Progenitor cell of endocrine pancreas (in vitro differentiated cells): Measurements from ENCODE around the gene IGFBP1. TPM values are rescaled to one million over a fixed set of nuclear protein-coding genes. Genes with fewer than 3 reads are reported as not detected.

Experiments used
- DNase-seq: peaks from one replicate; pipeline ENCODE4 v3.0.0; 2021; ENCODE audit warnings: low spot score; ENCODE audit not compliant: unreplicated experiment
- H3K27ac Mint-ChIP-seq: 2 replicates; pipeline ENCODE4 v1.8.0; 2021; ENCODE audit warnings: mild to moderate bottlenecking, moderate library complexity, mixed read lengths
- H3K27me3 Mint-ChIP-seq: 2 replicates; pipeline ENCODE4 v1.8.0; 2021; ENCODE audit warnings: mixed read lengths
- H3K36me3 Mint-ChIP-seq: 2 replicates; pipeline ENCODE4 v1.8.0; 2022; ENCODE audit warnings: mixed read lengths; ENCODE audit not compliant: insufficient read depth
- H3K4me1 Mint-ChIP-seq: 2 replicates; pipeline ENCODE4 v1.8.0; 2021; ENCODE audit warnings: low read depth, mixed read lengths
- H3K4me3 Mint-ChIP-seq: 2 replicates; pipeline ENCODE4 v1.8.0; 2021; ENCODE audit warnings: low read depth, mild to moderate bottlenecking, moderate library complexity, mixed read lengths
- H3K9me3 Mint-ChIP-seq: 2 replicates; pipeline ENCODE4 v1.8.0; 2021; ENCODE audit warnings: low read depth, mixed read lengths
- total RNA-seq: library from RNA; stranded (reverse); gene quantifications from 2 replicates; pipeline ENCODE4 v1.2.1, GENCODE V29; 2021
- TF ChIP-seq, protein P1 (sequence below): fragments of 200-600 bp; sonication (generic); IDR thresholded peaks from one replicate; pipeline ENCODE4 v1.5.0; 2021; ENCODE audit warnings: antibody characterized with exemption, mild to moderate bottlenecking; ENCODE audit not compliant: unreplicated experiment

IGFBP1 gene
- total RNA-seq, 1 donor from 2014 or later = 0.24 TPM

DNA sequence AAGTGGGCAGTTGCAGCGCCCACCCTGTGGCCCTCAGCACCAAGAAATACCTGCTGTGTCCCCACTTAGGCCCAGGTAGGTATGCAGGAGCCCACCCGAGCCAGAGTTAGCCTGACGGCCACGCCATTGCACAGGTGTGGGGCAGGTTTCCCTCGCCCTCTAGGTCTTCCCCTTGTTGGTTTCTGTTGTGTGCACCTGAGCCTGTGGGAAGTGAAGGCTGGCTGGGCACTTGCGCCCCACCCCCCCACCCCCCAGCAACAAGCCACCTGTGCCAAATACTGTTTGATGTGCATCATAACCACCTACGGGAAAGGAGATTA is 15.3 kb upstream of the IGFBP1 start, which contains the start of gene CCDC201:
TSS of gene CCDC201 (minus strand) at position 48 of the 320 bp plus-strand sequence. CDS start 75 bp downstream, outside the sequence.
- H3K4me3 Mint-ChIP-seq = no peak within 1 kb of the TSS
- no peak within 1 kb of the TSS for H3K27ac Mint-ChIP-seq
- TF ChIP-seq, protein P1, sequence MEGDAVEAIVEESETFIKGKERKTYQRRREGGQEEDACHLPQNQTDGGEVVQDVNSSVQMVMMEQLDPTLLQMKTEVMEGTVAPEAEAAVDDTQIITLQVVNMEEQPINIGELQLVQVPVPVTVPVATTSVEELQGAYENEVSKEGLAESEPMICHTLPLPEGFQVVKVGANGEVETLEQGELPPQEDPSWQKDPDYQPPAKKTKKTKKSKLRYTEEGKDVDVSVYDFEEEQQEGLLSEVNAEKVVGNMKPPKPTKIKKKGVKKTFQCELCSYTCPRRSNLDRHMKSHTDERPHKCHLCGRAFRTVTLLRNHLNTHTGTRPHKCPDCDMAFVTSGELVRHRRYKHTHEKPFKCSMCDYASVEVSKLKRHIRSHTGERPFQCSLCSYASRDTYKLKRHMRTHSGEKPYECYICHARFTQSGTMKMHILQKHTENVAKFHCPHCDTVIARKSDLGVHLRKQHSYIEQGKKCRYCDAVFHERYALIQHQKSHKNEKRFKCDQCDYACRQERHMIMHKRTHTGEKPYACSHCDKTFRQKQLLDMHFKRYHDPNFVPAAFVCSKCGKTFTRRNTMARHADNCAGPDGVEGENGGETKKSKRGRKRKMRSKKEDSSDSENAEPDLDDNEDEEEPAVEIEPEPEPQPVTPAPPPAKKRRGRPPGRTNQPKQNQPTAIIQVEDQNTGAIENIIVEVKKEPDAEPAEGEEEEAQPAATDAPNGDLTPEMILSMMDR = no peak
- no peak for DNase-seq
- H3K4me1 Mint-ChIP-seq = no peaks in the 10 kb centered on the region
- H3K36me3 Mint-ChIP-seq = no peaks in the 10 kb centered on the region
- H3K27me3 Mint-ChIP-seq = no peaks in the 10 kb centered on the region
- H3K9me3 Mint-ChIP-seq = no peaks in the 10 kb centered on the region

DNA sequence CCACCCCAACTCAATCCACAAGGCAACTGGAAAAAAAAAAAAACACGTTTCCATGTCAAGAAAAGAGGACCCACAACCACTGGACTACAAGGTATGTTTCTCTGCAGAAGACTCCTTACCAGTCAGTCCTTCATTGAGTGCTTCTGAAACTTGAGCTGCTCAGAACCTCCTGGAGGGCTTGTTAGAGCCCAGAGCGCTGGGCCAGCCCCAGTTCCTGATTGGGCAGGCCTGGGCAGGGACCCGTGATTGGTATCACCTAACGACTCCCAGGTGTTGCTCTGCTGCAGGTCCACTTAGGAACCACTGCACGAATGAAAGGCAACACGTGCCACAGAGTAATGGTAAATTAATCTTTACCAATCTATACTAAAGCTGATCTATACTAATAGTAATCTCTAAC is 14.9 kb upstream of the IGFBP1 start:
- no peak for DNase-seq
- no peaks in the 10 kb centered on the region for H3K4me1 Mint-ChIP-seq
- no peaks in the 10 kb centered on the region for H3K36me3 Mint-ChIP-seq
- H3K4me3 Mint-ChIP-seq = no peak overlapping the region
- no peaks in the 10 kb centered on the region for H3K27me3 Mint-ChIP-seq
- no peaks in the 10 kb centered on the region for H3K9me3 Mint-ChIP-seq
- H3K27ac Mint-ChIP-seq = no peak overlapping the region
- TF ChIP-seq, protein P1 = no peak

DNA sequence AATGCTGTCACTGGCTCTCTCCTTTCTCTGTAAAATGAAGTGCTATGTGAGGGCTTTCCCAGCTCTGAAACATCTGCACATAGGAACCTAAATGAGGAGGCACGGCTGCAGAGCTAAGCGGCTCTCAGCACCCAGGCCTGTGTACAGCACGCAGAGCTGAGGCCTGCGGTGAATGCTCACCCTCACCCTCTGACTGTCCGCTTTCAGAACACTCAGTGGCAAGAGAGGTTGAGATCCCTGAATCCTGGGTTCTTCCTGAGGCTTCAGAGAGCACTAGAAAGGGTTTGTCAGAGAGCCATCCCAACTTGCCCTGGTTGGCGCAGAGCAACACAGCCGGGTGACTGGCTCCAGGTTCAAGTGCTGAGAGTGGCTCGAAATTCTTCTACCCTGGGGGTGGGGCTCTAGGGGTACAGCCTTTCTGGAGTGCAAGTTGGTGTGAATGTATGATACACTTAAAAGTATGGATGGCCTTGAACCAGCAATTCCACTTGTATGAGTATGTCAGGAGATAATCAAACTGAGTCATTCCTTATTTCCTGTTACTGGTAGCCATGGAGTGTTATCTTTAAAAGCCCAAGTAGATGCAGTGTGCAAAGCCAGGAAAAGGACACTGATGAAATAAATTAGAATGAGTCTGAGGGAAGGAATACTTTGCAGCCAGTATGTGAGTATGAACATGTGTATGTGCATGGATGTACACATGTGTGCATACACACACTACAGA is 13.7 kb upstream of the IGFBP1 start:
- H3K4me1 Mint-ChIP-seq = no peaks in the 10 kb centered on the region
- H3K27me3 Mint-ChIP-seq = no peaks in the 10 kb centered on the region
- no peak overlapping the region for H3K4me3 Mint-ChIP-seq
- no peak for DNase-seq
- TF ChIP-seq, protein P1 = no peak
- H3K9me3 Mint-ChIP-seq = peaks cover 8% of the 10 kb centered on the region
- H3K27ac Mint-ChIP-seq = no peak overlapping the region
- H3K36me3 Mint-ChIP-seq = no peaks in the 10 kb centered on the region

DNA sequence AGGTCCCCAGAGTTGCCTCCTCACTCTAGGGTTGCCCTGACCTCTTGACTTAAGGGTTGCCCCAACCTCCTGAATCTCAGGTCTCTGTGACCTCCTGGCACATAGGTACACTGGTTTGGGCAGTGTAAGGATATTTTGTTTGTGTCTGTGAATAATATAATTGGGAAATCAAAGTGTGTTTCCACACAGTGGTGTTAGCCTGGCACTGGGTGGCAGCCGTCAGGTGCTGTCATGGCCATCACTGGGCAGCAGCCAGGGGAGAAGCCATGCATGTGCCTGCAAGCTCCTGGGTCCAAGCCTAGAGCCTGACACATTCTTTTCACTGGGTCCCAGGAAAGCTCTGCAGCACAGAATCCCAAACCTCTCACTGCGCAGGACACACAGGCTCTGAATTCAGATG is 11.8 kb upstream of the IGFBP1 start:
- Mint-ChIP-seq H3K27ac (no peak overlapping the region), H3K27me3 (peaks cover 3% of the 10 kb centered on the region), H3K36me3 (no peaks in the 10 kb centered on the region), H3K9me3 (peaks cover 8% of the 10 kb centered on the region), H3K4me1 (no peaks in the 10 kb centered on the region), H3K4me3 (no peak overlapping the region)
- TF ChIP-seq, protein P1 = no peak
- DNase-seq = no peak

DNA sequence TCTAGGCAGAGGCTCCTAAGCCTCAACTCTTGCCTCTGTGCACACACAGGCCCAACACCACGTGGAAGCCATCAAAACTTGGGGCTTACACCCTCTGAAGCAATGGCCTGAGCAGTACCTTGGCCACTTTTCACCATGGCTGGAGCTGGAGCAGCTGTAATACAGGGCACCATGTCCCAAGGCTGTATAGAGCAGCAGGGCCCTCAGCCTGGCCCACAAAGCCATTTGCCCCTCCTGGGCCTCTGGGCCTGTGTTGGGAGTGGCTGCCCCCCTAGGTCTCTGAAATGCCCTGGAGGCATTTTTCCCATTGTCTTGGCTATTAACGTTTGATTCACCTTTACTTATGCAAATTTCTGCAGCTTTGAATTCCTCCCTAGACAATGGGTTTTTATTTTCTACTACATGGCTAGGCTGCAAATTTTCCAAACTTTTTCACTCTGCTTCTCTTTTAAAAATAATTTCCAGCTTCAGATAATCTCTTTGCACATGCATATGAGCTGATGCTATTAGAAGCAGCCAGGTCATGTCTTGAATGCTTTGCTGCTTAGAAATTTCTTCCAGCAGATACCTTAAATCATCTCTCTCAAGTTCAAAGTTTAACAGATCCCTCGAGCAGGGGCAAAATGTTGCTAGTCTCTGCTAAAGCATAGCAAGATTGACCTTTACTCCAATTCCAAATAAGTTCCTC is 9.7 kb upstream of the IGFBP1 start:
- H3K27ac Mint-ChIP-seq = no peak overlapping the region
- peaks cover 6% of the 10 kb centered on the region for H3K27me3 Mint-ChIP-seq
- no peaks in the 10 kb centered on the region for H3K36me3 Mint-ChIP-seq
- no peak overlapping the region for H3K4me3 Mint-ChIP-seq
- no peaks in the 10 kb centered on the region for H3K4me1 Mint-ChIP-seq
- peaks cover 8% of the 10 kb centered on the region for H3K9me3 Mint-ChIP-seq
- TF ChIP-seq, protein P1 = no peak
- DNase-seq = no peak
